Activated T-helper 9 cell treated with anti-CD3 and anti-CD28 coated beads, Interleukin-2, amount 50 U/mL, for 16 hours (primary cell): ENCODE data around the gene RBMY1J.
"Not testable (repeated sequence)": the region's sequence is repeated elsewhere in the genome, so short reads cannot be mapped to it uniquely, and the experiment has no call there.

Experiments
- DNase-seq: peaks from one replicate; pipeline ENCODE4 v3.0.0-alpha.2; 2020; ENCODE audit warnings: low read depth

Gene RBMY1J

GRCh38 chrY:22403110-22403509, at the start of gene RBMY1J:
Gene RBMY1J (plus strand): TSS chrY:22403410. CDS start chrY:22405448, 2,038 bp downstream.
- not testable (repeated sequence) for DNase-seq

- DNase-seq: no peak
Observed at GRCh38 chrY:22367416-22367815, 35.8 kb upstream of the RBMY1J start.

- DNase-seq: no peak
Observed at GRCh38 chrY:22370623-22371022, 32.6 kb upstream of the RBMY1J start.

GRCh38 chrY:22373494-22373893, 29.7 kb upstream of the RBMY1J start:
- DNase-seq: no peak

- DNase-seq: not testable (repeated sequence)
Observed at GRCh38 chrY:22444718-22445396, 41.6 kb downstream of the RBMY1J start.

GRCh38 chrY:22455522-22455921, 52.3 kb downstream of the RBMY1J start:
- DNase-seq: not testable (repeated sequence)

GRCh38 chrY:22461962-22462361, 58.8 kb downstream of the RBMY1J start:
- DNase-seq: not testable (repeated sequence)
